HG03066 (cell line): Measurements from ENCODE around the gene ADRA1B.

Source experiments
- ATAC-seq: cut with Tn5 transposase; IDR thresholded peaks from one replicate; pipeline ENCODE4 v1.9.1; 2021; ENCODE audit warnings: low read depth; ENCODE audit not compliant: unreplicated experiment

Gene ADRA1B

GRCh38 chr5:159915904-159916840 lies at the start of gene ADRA1B:
ADRA1B (plus strand) TSS chr5:159916482; CDS start chr5:159916906, 424 bp downstream.
- ATAC-seq, result no peak

- no peak for ATAC-seq
These were observed 42.6 kb upstream of the ADRA1B start for GRCh38 chr5:159873680-159874079.

GRCh38 chr5:159874263-159874662 lies 42.0 kb upstream of the ADRA1B start:
- no peak for ATAC-seq

- ATAC-seq, result no peak
These were observed 39.3 kb upstream of the ADRA1B start for GRCh38 chr5:159877016-159877415.

GRCh38 chr5:159877894-159878448 lies 38.3 kb upstream of the ADRA1B start:
- ATAC-seq, result no peak

- no peak for ATAC-seq
These were observed 37.3 kb upstream of the ADRA1B start for GRCh38 chr5:159878988-159879471.

GRCh38 chr5:159880676-159881075 lies 35.6 kb upstream of the ADRA1B start:
- ATAC-seq, result no peak

GRCh38 chr5:159881967-159882366 lies 34.3 kb upstream of the ADRA1B start:
- no peak for ATAC-seq

- ATAC-seq, result no peak
These were observed 32.7 kb upstream of the ADRA1B start for GRCh38 chr5:159883522-159883950.

- no peak for ATAC-seq
These were observed 31.2 kb upstream of the ADRA1B start for GRCh38 chr5:159884917-159885620.

GRCh38 chr5:159886296-159886695 lies 30.0 kb upstream of the ADRA1B start:
- no peak for ATAC-seq

GRCh38 chr5:159887050-159887449 lies 29.2 kb upstream of the ADRA1B start:
- ATAC-seq, result no peak

GRCh38 chr5:159888860-159889259 lies 27.4 kb upstream of the ADRA1B start:
- ATAC-seq, result no peak

GRCh38 chr5:159890141-159890540 lies 26.1 kb upstream of the ADRA1B start:
- no peak for ATAC-seq

GRCh38 chr5:159891371-159891770 lies 24.9 kb upstream of the ADRA1B start:
- ATAC-seq, result no peak

GRCh38 chr5:159893040-159893695 lies 23.1 kb upstream of the ADRA1B start:
- ATAC-seq, result no peak

GRCh38 chr5:159894149-159894720 lies 22.0 kb upstream of the ADRA1B start:
- no peak for ATAC-seq

- ATAC-seq, result no peak
These were observed 18.4 kb upstream of the ADRA1B start for GRCh38 chr5:159897786-159898393.

GRCh38 chr5:159899067-159900049 lies 16.9 kb upstream of the ADRA1B start:
- ATAC-seq, result no peak
